ENCODE results near the gene INSRR. TPM values are rescaled to one million over a fixed set of nuclear protein-coding genes. Genes with fewer than 3 reads are reported as not detected.

The INSRR gene
- total RNA-seq, 1 donor from 2014 or later, result 0.41 TPM

DNA sequence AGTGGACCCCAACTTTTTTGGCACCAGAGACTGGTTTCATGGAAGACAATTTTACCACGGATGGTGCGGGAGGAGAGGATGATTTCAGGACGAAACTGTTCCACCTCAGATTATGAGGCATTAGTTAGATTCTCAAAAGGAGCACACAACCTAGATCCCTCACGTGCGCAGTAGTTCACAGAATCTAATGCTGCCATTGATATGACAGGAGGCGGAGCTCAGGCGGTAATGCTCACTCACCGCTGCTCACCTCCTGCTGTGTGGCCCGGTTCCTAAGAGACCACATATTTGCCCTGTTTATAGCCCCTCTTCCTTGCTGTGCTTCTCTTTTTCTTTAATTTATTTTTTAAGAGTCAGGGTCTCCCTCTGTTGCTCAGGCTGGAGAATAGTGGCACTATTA is 6.3 kb upstream of the INSRR start:
- H3K4me1 ChIP-seq, result peaks cover 11% of the 10 kb centered on the region
- peaks cover 80% of the 10 kb centered on the region for H3K27me3 ChIP-seq (ENCODE audit: low read depth)
- H3K36me3 ChIP-seq, result no peaks in the 10 kb centered on the region
- H3K27ac ChIP-seq (replicated peaks), result no peak overlapping the region
- TF ChIP-seq, protein P1, sequence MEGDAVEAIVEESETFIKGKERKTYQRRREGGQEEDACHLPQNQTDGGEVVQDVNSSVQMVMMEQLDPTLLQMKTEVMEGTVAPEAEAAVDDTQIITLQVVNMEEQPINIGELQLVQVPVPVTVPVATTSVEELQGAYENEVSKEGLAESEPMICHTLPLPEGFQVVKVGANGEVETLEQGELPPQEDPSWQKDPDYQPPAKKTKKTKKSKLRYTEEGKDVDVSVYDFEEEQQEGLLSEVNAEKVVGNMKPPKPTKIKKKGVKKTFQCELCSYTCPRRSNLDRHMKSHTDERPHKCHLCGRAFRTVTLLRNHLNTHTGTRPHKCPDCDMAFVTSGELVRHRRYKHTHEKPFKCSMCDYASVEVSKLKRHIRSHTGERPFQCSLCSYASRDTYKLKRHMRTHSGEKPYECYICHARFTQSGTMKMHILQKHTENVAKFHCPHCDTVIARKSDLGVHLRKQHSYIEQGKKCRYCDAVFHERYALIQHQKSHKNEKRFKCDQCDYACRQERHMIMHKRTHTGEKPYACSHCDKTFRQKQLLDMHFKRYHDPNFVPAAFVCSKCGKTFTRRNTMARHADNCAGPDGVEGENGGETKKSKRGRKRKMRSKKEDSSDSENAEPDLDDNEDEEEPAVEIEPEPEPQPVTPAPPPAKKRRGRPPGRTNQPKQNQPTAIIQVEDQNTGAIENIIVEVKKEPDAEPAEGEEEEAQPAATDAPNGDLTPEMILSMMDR (IDR thresholded peaks at IDR 0.05; ENCODE audit: borderline replicate concordance), result no peak
- H3K9me3 ChIP-seq (replicated peaks), result no peaks in the 10 kb centered on the region
- intact Hi-C loops (cut with micrococcal nuclease), result loop anchor here (10.0 kb wide), 1 partner anchor 70 kb away; no protein-coding TSS in a partner anchor
- DNase-seq, result no peak
- H3K4me3 ChIP-seq, result no peak overlapping the region

DNA sequence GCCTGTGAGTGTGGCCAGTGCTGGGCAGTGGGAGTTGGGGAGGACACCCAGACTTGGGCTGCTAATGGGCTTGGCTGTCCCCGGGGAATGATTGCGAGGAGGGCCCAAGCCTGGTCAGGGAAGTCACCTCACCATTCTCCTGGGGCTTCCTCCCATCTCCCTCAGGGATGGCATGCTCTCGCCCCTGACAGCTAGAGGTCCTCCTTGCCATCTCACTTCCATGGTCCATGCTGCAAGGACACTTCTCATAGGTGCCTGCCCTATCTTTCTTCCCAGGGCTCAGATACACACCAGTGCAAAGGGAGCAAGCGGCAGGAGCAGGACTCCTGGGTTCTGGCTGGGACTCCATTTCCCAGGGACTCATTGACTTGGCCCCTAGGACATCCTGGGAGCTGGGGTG is 5.9 kb upstream of the INSRR start:
- Histone ChIP-seq H3K36me3 (no peaks in the 10 kb centered on the region), H3K4me3 (no peak overlapping the region), H3K27me3 (ENCODE audit: low read depth) (peaks cover 84% of the 10 kb centered on the region), H3K27ac (replicated peaks) (no peak overlapping the region), H3K9me3 (replicated peaks) (no peaks in the 10 kb centered on the region), H3K4me1 (peaks cover 15% of the 10 kb centered on the region)
- intact Hi-C loops (cut with micrococcal nuclease), result loop anchor here (10.0 kb wide), 1 partner anchor 70 kb away; no protein-coding TSS in a partner anchor
- TF ChIP-seq, protein P1 (IDR thresholded peaks at IDR 0.05; ENCODE audit: borderline replicate concordance), result no peak
- DNase-seq, result no peak

DNA sequence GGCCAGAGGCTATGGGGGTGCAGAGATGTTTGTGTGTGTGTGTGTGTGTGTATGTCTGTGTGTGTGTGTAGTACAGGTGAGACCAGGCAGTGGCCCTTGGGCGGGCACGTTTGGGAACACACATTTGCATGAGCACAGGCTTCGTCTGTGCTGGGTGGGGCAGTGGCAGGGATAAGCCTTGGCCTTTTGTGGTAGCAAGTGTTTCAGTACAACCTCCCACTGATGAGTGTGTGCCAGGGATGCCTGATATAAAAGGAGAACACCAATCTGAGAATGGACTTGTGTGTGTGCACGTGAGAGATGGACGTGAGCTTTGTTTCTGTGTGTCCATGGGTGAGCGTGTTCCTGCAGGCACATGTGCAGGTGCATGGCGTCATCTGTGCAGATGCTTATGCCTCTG is 4.7 kb upstream of the INSRR start:
- no peak overlapping the region for H3K4me3 ChIP-seq
- TF ChIP-seq, protein P1 (IDR thresholded peaks at IDR 0.05; ENCODE audit: borderline replicate concordance), result no peak
- H3K36me3 ChIP-seq, result no peaks in the 10 kb centered on the region
- peaks cover 94% of the 10 kb centered on the region for H3K27me3 ChIP-seq (ENCODE audit: low read depth)
- no peak overlapping the region for H3K27ac ChIP-seq (replicated peaks)
- intact Hi-C loops (cut with micrococcal nuclease), result loop anchor here (10.0 kb wide), 1 partner anchor 69 kb away; no protein-coding TSS in a partner anchor
- no peaks in the 10 kb centered on the region for H3K9me3 ChIP-seq (replicated peaks)
- H3K4me1 ChIP-seq, result peaks cover 27% of the 10 kb centered on the region
- no peak for DNase-seq

DNA sequence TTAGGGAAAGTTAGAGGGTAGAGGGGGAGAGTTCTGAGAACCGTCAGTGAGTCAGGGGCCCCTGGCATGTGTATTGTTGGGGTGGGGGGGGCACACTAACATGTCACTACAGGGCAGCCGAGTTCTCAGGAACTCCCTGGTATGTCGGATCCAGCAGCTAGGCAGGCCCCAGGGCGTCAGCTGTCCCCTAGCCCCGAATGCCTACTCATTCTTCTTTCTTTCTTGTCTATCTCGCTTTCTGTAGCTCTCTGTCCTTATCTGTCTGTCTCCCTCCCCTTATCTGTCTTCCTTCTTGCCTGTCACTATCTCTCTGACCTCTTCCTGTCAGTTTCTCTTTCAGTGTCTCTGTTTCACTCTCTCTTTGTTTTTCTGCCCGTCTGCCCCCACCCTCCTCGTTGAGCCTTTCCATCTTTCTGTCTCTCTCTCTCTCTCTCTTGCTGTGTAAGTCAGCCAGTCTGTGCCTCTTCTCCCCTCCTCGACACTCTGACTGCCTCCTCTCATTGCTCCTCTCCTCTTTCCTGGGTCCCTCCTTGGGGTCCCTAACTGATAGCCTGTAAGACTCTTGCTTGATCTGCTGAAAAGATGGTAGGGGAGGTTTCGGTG is 4.2 kb upstream of the INSRR start:
- Histone ChIP-seq H3K27me3 (ENCODE audit: low read depth) (peaks cover 94% of the 10 kb centered on the region), H3K4me3 (no peak overlapping the region), H3K36me3 (no peaks in the 10 kb centered on the region), H3K4me1 (peaks cover 32% of the 10 kb centered on the region), H3K27ac (replicated peaks) (no peak overlapping the region), H3K9me3 (replicated peaks) (no peaks in the 10 kb centered on the region)
- intact Hi-C loops (cut with micrococcal nuclease), result loop anchor here (10.0 kb wide), 1 partner anchor 68 kb away; no protein-coding TSS in a partner anchor
- TF ChIP-seq, protein P1 (IDR thresholded peaks at IDR 0.05; ENCODE audit: borderline replicate concordance), result no peak
- DNase-seq, result no peak

DNA sequence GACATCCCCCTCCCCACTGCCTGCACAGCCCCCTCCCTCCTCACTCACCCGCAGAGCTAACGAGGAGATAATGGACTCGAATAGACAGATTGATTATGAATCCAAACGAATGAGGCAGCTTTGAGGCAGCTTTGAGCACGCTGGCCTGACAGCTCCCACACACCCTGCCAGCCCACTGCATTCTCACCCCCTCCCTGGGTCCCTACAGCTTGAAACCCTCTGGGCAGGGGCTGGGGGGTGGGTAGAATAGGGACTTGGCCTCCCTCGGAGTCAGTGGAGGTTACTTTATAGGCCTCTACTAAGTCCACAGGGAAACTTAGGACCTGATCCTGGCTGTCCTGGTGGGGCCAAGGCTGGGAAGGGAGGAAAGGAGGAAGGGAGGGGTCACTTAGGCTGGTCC is 3.7 kb upstream of the INSRR start:
- H3K4me3 ChIP-seq, result no peak overlapping the region
- peaks cover 37% of the 10 kb centered on the region for H3K4me1 ChIP-seq
- TF ChIP-seq, protein P1 (IDR thresholded peaks at IDR 0.05; ENCODE audit: borderline replicate concordance), result no peak
- no peaks in the 10 kb centered on the region for H3K9me3 ChIP-seq (replicated peaks)
- no peak for DNase-seq
- peaks cover 96% of the 10 kb centered on the region for H3K27me3 ChIP-seq (ENCODE audit: low read depth)
- no peak overlapping the region for H3K27ac ChIP-seq (replicated peaks)
- intact Hi-C loops (cut with micrococcal nuclease), result loop anchor here (10.0 kb wide), 1 partner anchor 68 kb away; no protein-coding TSS in a partner anchor
- no peaks in the 10 kb centered on the region for H3K36me3 ChIP-seq
